ENCODE data around the gene TKFC. TPM values are rescaled to one million over a fixed set of nuclear protein-coding genes. Genes with fewer than 3 reads are reported as not detected.

TKFC gene
- total and polyA plus RNA-seq, 9 of the 15 experiments (the other 6 are each of a cell fraction or from before 2014, with no cell fraction given) = 2.0 to 61.7 (median 28.5) TPM

- TF ChIP-seq FOXP4 (CRISPR knock-in tag; IDR thresholded peaks at IDR 0.05; ENCODE audit: borderline replicate concordance) = no peak
- no peak; a peak in 1 of 4 replicates for TF ChIP-seq KDM4B (IDR thresholded peaks at IDR 0.05; ENCODE audit: borderline replicate concordance in 2 of 2, low read depth in 1 of 2)
- TF ChIP-seq RNF219 (CRISPR knock-in tag; IDR thresholded peaks at IDR 0.05) = no peak
- peak; percentile 81; the same call in 1 of the 2 replicates for TF ChIP-seq TFAP4 (CRISPR knock-in tag; IDR thresholded peaks at IDR 0.05; ENCODE audit: borderline replicate concordance)
- no peak; the same call in 1 of the 2 replicates for TF ChIP-seq NCOR1 (IDR thresholded peaks at IDR 0.05)
- TF ChIP-seq BRF1 (IDR thresholded peaks at IDR 0.05; ENCODE audit: borderline replicate concordance, extremely low read depth, insufficient read length) = no peak
- peak; percentile 88 for TF ChIP-seq CREB3L1 (IDR thresholded peaks at IDR 0.05; ENCODE audit: borderline replicate concordance, low read depth)
- no peak; the same call in 1 of the 2 replicates for TF ChIP-seq BCOR (IDR thresholded peaks at IDR 0.05)
- peak; percentile 90 for TF ChIP-seq ETV1 (tag; conservative IDR thresholded peaks at IDR 0.05; ENCODE audit: low read depth)
- peak; percentile 92 for TF ChIP-seq ZZZ3 (IDR thresholded peaks at IDR 0.05)
- TF ChIP-seq ZNF609 (CRISPR knock-in tag; IDR thresholded peaks at IDR 0.05; ENCODE audit: borderline replicate concordance) = no peak
- peak; percentile 55; the same call in 1 of the 2 replicates for TF ChIP-seq GTF2F1 (IDR thresholded peaks at IDR 0.05; ENCODE audit: low read depth, low read length)
- TF ChIP-seq RHOXF2B (CRISPR knock-in tag; conservative IDR thresholded peaks at IDR 0.05) = no peak
- no peak for TF ChIP-seq ZNF695 (CRISPR knock-in tag; IDR thresholded peaks at IDR 0.05)
- no peak for TF ChIP-seq SPI1 (IDR thresholded peaks at IDR 0.05; ENCODE audit: borderline replicate concordance, low read depth, low read length)
These were observed 28.9 kb downstream of the TKFC start, which contains the start of the genes CYB561A3 and TMEM138 (continued) for GRCh38 chr11:61361741-61362541.

All from K562 (cell line).